CD4-positive, alpha-beta T cell treated with Interleukin-4 for 4 hours (primary cell): Measurements from ENCODE around the gene MAGEA2B.
"Not testable (repeated sequence)": the region's sequence is repeated elsewhere in the genome, so short reads cannot be mapped to it uniquely, and the experiment has no call there.

ENCODE experiments used
- DNase-seq: peaks from one replicate; pipeline ENCODE4 v3.0.0-alpha.2; 2020

Gene MAGEA2B

GRCh38 chrX:152758918-152759317 is 44.5 kb downstream of the MAGEA2B start, which contains the start of gene CSAG3:
TSS of gene CSAG3 (plus strand) at chrX:152759218.
- not testable (repeated sequence) for DNase-seq

GRCh38 chrX:152759544-152759943 is 45.1 kb downstream of the MAGEA2B start:
- DNase-seq = not testable (repeated sequence)

GRCh38 chrX:152761582-152761981 is 47.2 kb downstream of the MAGEA2B start:
- not testable (repeated sequence) for DNase-seq

- DNase-seq = not testable (repeated sequence)
Observed at GRCh38 chrX:152766562-152766961, 52.1 kb downstream of the MAGEA2B start.
